Measurements from ENCODE around the gene ITM2B. TPM values are rescaled to one million over a fixed set of nuclear protein-coding genes. Genes with fewer than 3 reads are reported as not detected.
"Not testable (repeated sequence)": the region's sequence is repeated elsewhere in the genome, so short reads cannot be mapped to it uniquely, and the experiment has no call there.

ITM2B gene
- total and polyA plus RNA-seq, 5 donors, result 585 to 643 (median 621) TPM

DNA sequence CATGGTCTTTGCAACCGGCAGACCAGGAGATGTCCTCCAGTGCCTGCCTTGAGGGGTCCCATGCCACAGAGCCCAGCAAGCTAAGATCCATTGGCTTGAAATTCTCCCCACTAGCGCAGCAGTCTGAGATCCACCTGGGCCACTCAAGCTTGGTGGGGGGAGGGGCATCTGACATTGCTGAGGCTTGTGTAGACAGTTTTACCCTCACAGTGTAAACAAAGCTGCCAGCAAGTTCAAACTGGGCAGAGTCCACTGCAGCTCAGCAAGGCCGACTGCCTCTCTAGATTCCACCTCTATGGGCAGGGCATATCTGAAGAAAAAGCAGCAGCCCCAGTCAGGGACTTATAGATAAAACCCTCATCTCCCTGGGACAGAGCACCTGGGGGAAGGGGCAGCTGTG, 32.0 kb upstream of the ITM2B start:
- H3K4me3 ChIP-seq (ENCODE audit: low read length), result no peak overlapping the region
- no peak overlapping the region for H3K27ac ChIP-seq (ENCODE audit: low read length)
- H3K4me1 ChIP-seq (ENCODE audit: control insufficient read depth, insufficient read depth, low read length), result no peaks in the 10 kb centered on the region
- ATAC-seq (no peak), DNase-seq (no peak)
- 90% methylated on average over 3 of the region's 3 CpGs for WGBS
- intact Hi-C loops (cut with DNase I), result no loop called here
- no peaks in the 10 kb centered on the region for H3K27me3 ChIP-seq (ENCODE audit: control insufficient read depth, insufficient read depth)
- H3K9me3 ChIP-seq (ENCODE audit: control insufficient read depth, low read length), result no peaks in the 10 kb centered on the region

GRCh38 chr13:48207207-48207606, 25.8 kb upstream of the ITM2B start:
- H3K4me3 ChIP-seq (ENCODE audit: low read length); H3K4me1 ChIP-seq (ENCODE audit: control insufficient read depth, insufficient read depth, low read length); intact Hi-C loops (cut with DNase I); DNase-seq; H3K9me3 ChIP-seq (ENCODE audit: control insufficient read depth, low read length); H3K27ac ChIP-seq (ENCODE audit: low read length); H3K27me3 ChIP-seq (ENCODE audit: control insufficient read depth, insufficient read depth); ATAC-seq: not testable (repeated sequence)
- WGBS, result 85% methylated on average over 4 of the region's 4 CpGs

DNA sequence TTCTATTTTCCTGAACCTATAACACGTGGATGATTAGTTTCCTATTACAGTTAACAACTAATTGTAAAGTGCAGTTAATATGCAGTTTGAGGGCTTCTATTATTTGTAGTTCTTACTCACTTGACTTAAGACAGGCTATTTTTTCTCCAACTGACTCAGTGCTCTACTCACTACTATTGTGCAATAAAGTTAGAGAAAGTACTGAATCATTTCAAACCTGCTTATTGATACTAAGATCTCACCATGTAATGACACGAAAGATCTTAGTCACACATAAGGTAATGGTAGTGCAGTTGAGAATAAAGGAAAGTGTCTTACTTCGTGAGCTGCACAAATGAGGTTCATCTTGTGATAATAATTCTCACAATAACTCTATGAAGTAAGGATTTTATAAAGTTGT, 22.8 kb upstream of the ITM2B start:
- intact Hi-C loops (cut with DNase I), result no loop called here
- Histone ChIP-seq H3K4me1 (ENCODE audit: control insufficient read depth, insufficient read depth, low read length) (no peaks in the 10 kb centered on the region), H3K27me3 (ENCODE audit: control insufficient read depth, insufficient read depth) (no peaks in the 10 kb centered on the region), H3K27ac (ENCODE audit: low read length) (no peak overlapping the region), H3K9me3 (ENCODE audit: control insufficient read depth, low read length) (no peaks in the 10 kb centered on the region), H3K4me3 (ENCODE audit: low read length) (no peak overlapping the region)
- 82% methylated on average over 3 of the region's 3 CpGs for WGBS
- DNase-seq, result no peak
- ATAC-seq, result no peak

DNA sequence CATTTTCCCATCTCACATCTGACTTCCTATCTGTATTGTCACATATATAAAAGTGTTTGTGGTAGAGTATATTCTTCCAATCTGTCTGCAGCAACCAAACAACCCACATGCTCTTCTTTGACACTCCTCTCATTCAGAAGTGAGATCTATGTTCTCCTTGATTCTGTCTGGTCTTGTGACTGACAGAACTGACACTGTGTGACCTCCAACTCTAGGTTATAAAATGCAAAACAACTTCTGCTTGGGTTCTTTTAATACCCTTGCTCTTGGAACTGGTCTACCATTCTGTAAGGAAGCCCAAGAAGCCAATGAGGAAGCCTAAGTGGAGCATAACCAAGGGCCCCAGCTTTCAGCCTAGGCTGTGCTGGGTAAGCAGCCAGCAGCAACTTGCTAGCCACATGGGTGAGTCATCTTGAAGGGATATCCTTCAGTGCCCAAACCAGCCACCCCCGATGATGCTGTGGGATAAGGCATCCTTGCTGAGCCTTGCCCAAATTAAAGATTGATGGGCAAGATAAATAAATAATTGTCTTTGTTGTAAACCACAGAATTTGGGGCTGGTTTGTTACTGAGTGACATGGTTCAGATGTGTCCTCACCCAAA, 18.4 kb upstream of the ITM2B start:
- Histone ChIP-seq H3K27me3 (ENCODE audit: control insufficient read depth, insufficient read depth) (no peaks in the 10 kb centered on the region), H3K4me1 (ENCODE audit: control insufficient read depth, insufficient read depth, low read length) (no peaks in the 10 kb centered on the region), H3K27ac (ENCODE audit: low read length) (no peak overlapping the region), H3K9me3 (ENCODE audit: control insufficient read depth, low read length) (no peaks in the 10 kb centered on the region), H3K4me3 (ENCODE audit: low read length) (no peak overlapping the region)
- DNase-seq (no peak), ATAC-seq (no peak)
- intact Hi-C loops (cut with DNase I), result loop anchor here in 1 of 4 donors (5.0 kb wide), 1 partner anchor 37 kb away; no protein-coding TSS in a partner anchor
- WGBS, result 89% methylated on average over 1 of the region's 1 CpG

DNA sequence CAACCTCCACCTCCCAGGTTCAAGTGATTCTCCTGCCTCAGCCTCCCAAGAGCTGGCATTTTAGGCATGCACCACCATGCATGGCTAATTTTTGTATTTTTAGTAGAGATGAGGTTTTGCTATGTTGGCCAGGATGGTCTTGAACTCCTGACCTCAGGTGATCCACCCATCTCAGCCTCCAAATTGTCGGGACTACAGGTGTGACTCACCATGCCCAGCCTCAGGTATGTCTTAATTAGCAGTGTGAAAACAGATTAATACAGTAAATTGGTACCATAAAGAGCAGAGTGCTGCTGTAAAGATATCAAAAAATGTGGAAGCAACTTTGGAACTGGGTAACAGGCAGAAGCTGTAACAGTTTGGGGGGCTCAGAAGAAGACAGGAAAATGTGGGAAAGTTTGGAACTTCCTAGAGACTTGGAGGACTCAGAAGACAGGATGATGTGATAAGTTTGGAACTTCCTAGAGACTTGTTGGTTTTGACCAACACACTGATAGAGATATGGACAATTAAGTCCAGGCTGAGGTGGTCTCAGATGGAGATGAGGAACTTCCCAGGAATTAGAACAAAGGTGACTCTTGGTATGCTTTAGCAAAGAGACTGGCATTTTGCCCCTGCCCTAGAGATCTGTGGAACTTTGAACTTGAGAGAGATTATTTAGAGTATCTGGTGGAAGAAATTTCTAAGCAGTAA, 17.3 kb upstream of the ITM2B start:
- H3K4me3 ChIP-seq (ENCODE audit: low read length); DNase-seq; H3K9me3 ChIP-seq (ENCODE audit: control insufficient read depth, low read length); H3K27me3 ChIP-seq (ENCODE audit: control insufficient read depth, insufficient read depth); ATAC-seq; H3K27ac ChIP-seq (ENCODE audit: low read length); H3K4me1 ChIP-seq (ENCODE audit: control insufficient read depth, insufficient read depth, low read length): not testable (repeated sequence)
- 87% methylated on average over 1 of the region's 1 CpG for WGBS
- intact Hi-C loops (cut with DNase I), result loop anchor here in 1 of 4 donors (5.0 kb wide), 1 partner anchor 38 kb away; no protein-coding TSS in a partner anchor

DNA sequence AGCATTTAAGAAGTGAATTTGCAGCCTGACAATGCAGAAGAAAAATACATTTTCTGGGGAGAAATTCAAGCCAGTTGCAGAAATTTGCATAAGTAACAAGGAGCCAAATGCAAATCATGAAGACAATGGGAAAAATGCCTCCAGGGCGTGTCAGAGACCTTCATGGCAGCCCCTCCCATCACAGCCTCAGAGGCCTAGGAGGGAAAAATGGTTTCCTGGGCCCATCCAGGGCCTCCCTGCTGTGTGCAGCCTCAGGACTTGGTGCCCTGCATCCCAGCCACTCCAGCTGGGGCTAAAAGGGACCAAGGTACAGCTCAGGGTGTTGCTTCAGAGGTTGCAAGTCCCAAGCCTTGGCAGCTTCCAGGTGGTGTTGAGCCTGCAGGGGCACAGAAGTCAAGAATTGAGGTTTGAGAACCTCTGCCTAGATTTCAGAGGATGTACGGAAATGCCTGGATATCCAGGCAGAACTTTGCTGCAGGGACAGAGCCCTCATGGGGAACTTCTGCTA, 16.7 kb upstream of the ITM2B start:
- no peak overlapping the region for H3K27ac ChIP-seq (ENCODE audit: low read length)
- intact Hi-C loops (cut with DNase I), result loop anchor here in 1 of 4 donors (5.0 kb wide), 1 partner anchor 39 kb away; no protein-coding TSS in a partner anchor
- no peaks in the 10 kb centered on the region for H3K27me3 ChIP-seq (ENCODE audit: control insufficient read depth, insufficient read depth)
- no peaks in the 10 kb centered on the region for H3K4me1 ChIP-seq (ENCODE audit: control insufficient read depth, insufficient read depth, low read length)
- no peak overlapping the region for H3K4me3 ChIP-seq (ENCODE audit: low read length)
- WGBS, result 93% methylated on average over 2 of the region's 2 CpGs
- no peak for ATAC-seq
- no peak for DNase-seq
- H3K9me3 ChIP-seq (ENCODE audit: control insufficient read depth, low read length), result no peaks in the 10 kb centered on the region

GRCh38 chr13:48220592-48220980, 12.4 kb upstream of the ITM2B start:
- no peak for ATAC-seq
- 74% methylated on average over 2 of the region's 2 CpGs for WGBS
- Histone ChIP-seq H3K9me3 (ENCODE audit: control insufficient read depth, low read length) (no peaks in the 10 kb centered on the region), H3K4me1 (ENCODE audit: control insufficient read depth, insufficient read depth, low read length) (no peaks in the 10 kb centered on the region), H3K27ac (ENCODE audit: low read length) (no peak overlapping the region), H3K4me3 (ENCODE audit: low read length) (no peak overlapping the region), H3K27me3 (ENCODE audit: control insufficient read depth, insufficient read depth) (no peaks in the 10 kb centered on the region)
- DNase-seq, result no peak
- intact Hi-C loops (cut with DNase I), result no loop called here

- WGBS, result 38% methylated on average over 8 of the region's 8 CpGs
- H3K4me3 ChIP-seq (ENCODE audit: low read length), result no peak overlapping the region
- no peaks in the 10 kb centered on the region for H3K27me3 ChIP-seq (ENCODE audit: control insufficient read depth, insufficient read depth)
- H3K9me3 ChIP-seq (ENCODE audit: control insufficient read depth, low read length), result no peaks in the 10 kb centered on the region
- DNase-seq (peak in 1 of 3 donors; percentile 58), ATAC-seq (peak; percentile 70 to 71)
- no peaks in the 10 kb centered on the region for H3K4me1 ChIP-seq (ENCODE audit: control insufficient read depth, insufficient read depth, low read length)
- intact Hi-C loops (cut with DNase I), result no loop called here
- peak overlapping the region; percentile 68 for H3K27ac ChIP-seq (ENCODE audit: low read length)
These were observed 11.9 kb upstream of the ITM2B start for GRCh38 chr13:48220981-48221685.

GRCh38 chr13:48221686-48222187, 11.3 kb upstream of the ITM2B start:
- WGBS, result 44% methylated on average over 4 of the region's 4 CpGs
- no peaks in the 10 kb centered on the region for H3K4me1 ChIP-seq (ENCODE audit: control insufficient read depth, insufficient read depth, low read length)
- intact Hi-C loops (cut with DNase I), result no loop called here
- no peak for DNase-seq
- peak overlapping the region; percentile 77 for H3K27ac ChIP-seq (ENCODE audit: low read length)
- H3K9me3 ChIP-seq (ENCODE audit: control insufficient read depth, low read length), result no peaks in the 10 kb centered on the region
- peak; percentile 45 to 57 for ATAC-seq
- no peaks in the 10 kb centered on the region for H3K27me3 ChIP-seq (ENCODE audit: control insufficient read depth, insufficient read depth)
- H3K4me3 ChIP-seq (ENCODE audit: low read length), result no peak overlapping the region

DNA sequence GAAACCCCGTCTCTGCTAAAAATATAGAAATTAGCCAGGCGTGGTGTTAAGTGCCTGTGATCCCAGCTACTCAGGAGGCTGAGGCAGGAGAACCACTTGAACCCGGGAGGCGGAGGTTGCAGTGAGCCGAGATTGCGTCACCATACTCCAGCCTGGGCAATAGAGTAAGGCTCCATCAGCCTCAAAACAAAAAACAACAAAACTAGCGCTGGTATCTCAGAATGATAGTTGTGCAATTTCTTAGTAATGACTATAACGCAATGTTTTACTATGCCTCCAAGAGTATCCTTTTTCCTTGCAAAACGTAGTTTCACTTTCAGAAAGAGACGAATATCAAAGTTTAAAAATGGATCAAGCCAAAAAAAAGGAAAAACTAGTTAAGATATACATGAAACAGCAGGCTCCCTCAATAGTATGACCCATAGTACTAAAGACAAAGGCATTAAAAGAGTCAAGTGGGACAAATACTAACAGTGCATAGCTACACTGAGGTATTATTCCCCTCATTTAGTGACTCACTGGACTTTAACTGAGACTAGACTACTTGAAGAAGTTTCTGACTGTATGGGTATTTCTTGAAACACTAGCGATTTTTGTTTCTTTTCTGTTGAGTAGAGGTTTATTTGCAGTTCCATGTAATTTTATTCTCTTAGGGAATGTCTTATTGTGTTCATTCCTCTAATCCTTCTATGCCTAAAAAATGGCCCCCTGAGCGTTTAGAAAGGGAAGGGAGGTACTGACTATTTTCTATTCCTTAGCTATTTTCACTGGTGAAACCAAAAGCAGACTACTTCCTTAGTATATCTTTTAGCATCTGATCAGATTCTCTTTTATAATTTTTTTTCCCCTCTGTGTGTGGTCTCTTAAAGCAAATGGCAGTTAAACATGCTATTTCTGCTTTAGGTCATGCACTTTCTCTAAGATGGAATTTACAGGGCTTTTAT, 10.4 kb upstream of the ITM2B start:
- Histone ChIP-seq H3K27ac (ENCODE audit: low read length) (peak overlapping the region; percentile 82), H3K4me1 (ENCODE audit: control insufficient read depth, insufficient read depth, low read length) (no peaks in the 10 kb centered on the region), H3K4me3 (ENCODE audit: low read length) (peak overlapping the region; percentile 77), H3K9me3 (ENCODE audit: control insufficient read depth, low read length) (no peaks in the 10 kb centered on the region), H3K27me3 (ENCODE audit: control insufficient read depth, insufficient read depth) (no peaks in the 10 kb centered on the region)
- ATAC-seq, result peak; percentile 89 to 91
- WGBS, result 45% methylated on average over 12 of the region's 12 CpGs
- intact Hi-C loops (cut with DNase I), result no loop called here
- peak; percentile 61 to 83 (median 69) for DNase-seq
